ENCODE measurements around the gene SPRYD3.
"Not testable (repeated sequence)": the region's sequence is repeated elsewhere in the genome, so short reads cannot be mapped to it uniquely, and the experiment has no call there.

Gene SPRYD3

DNA sequence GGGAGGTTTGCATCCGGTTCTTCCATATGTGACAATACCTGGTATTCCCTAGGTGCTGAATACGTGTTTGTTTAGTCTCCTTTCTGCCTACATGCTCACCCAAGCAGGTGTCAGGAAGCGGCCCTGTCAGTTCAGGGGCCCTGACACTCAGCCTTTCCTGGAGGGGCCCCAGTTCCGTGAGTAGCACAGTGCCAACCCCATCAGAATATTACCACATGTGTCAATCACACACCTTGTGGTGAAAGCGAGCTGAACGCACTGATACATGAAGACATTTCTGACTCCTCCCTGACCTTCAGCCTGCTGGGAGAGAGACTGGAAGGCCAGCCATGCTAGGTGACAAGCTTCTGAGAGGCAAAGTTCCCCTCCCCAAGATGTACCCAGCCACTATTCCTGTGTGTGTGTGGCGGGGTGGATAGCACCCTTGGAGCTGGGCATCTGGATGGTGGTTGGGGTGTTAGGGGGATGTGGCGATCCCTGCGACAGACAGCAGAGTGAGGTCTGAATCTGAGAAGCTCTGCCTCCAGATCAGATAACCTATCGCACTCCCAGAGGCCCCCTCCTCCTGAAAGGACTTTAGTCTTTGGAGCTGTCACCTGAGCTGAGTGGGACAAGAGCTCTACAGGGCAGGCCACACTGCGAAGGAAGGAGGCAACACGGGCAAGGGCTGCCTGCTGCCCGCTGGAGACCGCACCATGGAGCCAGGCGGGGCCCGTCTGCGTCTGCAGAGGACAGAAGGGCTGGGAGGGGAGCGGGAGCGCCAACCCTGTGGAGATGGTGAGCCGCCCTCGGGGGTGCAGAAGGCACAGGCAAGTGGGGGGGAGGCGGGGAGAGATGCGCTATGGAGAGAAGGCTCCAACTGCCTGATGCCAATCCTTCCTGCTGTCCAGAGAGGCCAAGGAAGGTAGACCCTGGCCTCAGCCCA, 24.0 kb upstream of the SPRYD3 start, which contains the start of gene SOAT2:
Gene SOAT2 (plus strand): TSS at position 604 of the 925 bp plus-strand sequence. CDS start 92 bp downstream, at position 696.
- DNase-seq (ENCODE audit: low read depth in 2 of 2, low spot score in 1 of 2), result peak in 1 of 2 donors; percentile 33

DNA sequence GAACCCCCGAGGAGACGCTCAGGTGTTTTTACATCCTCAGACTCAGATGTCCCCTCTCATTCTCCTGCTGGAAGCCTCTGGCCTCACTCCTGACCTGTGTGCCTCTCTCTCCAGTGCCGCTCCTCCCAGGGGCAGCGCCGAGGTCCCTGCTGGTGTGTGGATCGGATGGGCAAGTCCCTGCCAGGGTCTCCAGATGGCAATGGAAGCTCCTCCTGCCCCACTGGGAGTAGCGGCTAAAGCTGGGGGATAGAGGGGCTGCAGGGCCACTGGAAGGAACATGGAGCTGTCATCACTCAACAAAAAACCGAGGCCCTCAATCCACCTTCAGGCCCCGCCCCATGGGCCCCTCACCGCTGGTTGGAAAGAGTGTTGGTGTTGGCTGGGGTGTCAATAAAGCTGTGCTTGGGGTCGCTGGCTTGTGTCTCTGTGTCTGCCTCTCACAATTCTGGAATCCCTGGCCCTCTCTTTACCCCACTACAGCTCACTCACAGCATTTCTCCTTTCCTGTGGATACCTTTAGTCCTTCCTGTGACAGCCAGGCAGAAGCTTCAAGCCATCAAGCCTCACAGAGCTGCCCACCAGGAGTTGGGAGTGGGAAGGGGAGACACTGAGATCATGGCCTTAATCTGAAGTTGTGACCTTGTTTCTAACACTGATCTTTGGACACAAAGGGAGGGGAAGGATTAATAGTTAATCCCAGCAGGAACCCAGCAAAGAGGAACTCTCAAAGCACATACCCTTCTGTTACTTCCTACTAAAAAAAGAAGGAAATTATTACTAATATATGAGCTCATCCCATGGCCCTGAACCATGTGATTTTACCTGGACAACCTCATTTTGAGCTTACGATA, 23.0 kb upstream of the SPRYD3 start:
- no peak for DNase-seq (ENCODE audit: low read depth in 2 of 2, low spot score in 1 of 2)

DNA sequence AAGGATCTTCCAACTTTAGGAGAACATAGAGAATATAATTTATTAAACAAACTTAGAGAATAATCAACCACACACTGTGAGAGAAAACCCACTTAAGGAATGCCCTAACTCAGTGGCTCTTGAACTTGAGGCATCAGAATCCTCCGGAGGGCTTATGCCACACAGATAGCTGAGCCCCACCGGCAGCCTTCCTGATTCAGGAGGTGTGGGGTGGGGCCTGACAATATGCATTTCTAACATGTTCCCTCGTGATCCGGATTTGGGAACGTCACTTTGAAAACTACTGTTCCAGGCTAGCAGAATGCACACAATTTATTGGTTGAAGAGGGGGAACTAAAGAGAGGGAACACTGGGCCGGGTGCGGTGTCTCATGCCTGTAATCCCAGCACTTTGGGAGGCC, 22.1 kb upstream of the SPRYD3 start:
- no peak for DNase-seq (ENCODE audit: low read depth in 2 of 2, low spot score in 1 of 2)

DNA sequence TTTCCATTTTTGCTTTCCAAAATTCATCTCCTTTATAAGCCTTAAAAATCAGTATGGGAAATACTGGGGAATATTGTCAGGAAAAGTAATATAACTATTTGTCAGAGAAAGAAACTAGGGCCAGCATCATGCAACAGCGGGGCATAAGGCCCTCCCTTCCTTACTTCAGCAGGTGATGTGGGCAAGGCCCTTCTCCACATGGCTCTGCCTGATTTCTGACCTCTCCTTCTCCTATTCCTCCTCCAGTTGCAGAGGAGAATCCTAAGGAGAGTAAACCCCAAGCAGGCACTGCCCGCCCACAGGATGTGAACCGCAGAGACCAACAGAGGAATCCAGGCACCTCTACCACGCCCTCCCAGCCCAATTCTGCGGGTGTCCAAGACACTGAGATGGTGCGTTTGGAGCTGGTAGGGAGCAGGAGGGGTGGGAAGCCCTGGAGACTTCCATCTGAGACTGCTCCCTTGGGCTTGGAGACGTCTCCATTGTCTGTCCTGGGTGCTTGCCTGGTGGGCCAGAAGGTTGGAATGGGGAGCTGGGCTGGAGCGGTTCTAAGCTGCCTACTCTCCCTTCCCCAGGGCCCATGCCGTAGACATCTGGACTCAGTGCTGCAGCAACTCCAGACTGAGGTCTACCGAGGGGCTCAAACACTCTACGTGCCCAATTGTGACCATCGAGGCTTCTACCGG, 21.4 kb upstream of the SPRYD3 start:
- DNase-seq (ENCODE audit: low read depth in 2 of 2, low spot score in 1 of 2), result no peak

DNA sequence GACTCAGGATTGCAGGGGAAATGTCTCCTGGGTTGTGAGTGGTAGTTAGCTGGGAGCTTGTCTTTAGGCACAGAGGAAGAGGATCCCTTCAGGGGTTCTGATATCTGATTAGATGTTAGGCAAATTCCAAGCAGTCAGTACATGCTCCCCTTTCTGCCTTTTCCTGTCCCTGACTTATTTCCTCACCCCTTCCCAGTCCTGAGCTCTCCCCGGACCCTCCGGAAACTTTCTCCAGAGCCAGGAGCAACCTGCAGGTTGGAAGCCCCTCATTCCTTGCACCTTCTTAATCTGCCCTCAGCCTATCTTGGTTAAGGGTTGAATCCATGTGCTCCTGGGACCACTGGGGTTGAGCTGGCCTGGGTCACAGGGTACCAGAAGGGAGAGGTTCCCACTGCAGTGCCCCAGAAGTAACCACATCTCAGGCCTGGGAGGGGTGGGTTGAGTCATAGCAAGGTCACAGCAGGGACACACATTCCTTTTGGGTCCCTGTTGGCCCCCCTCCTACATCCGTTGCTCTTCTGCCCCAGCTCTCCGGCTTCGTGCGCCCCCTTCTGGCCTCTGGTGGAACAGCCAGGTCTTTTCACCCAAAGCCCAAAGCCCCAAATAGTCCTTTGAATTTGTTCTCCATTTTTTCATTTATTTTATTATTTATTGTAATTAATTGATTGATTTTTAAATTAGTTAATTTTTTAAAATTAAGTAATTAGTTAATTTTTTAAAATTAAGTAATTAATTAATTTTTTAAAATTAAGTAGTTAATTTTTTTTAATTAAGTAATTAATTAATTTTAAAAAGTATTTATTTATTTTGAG, 20.1 kb upstream of the SPRYD3 start:
- DNase-seq (ENCODE audit: low read depth in 2 of 2, low spot score in 1 of 2), result peak; percentile 83 to 90

DNA sequence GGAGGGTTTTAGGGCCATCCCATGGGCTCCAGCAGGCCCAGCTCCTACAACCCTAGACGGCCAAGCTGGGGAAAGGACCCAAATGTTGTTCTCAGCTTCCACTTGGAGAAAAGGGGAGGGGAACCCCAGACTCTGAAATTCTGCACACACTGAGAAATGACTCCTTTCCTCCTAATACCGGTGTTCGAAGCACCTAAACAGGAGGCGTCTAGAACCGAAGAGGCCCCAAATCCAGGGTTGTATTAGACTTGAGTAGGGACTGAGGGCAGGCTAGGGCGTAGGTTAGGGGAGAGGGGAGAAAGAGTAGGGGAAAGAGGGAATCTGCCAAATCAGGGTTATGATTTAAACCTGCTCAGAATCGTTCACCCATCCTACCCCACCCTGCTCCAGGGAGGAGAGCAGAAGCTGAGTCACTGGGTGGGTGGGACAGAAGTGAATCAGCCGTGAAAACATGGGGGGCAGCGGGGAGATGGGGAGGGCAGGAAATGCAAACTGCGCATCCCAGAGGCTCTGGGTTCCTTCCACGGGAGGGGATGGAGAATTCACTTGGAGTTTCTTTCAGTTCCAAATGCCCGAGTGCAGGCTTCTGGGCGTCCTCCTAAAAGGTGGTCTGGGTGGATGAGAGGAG, 19.3 kb upstream of the SPRYD3 start:
- DNase-seq (ENCODE audit: low read depth in 2 of 2, low spot score in 1 of 2), result no peak

DNA sequence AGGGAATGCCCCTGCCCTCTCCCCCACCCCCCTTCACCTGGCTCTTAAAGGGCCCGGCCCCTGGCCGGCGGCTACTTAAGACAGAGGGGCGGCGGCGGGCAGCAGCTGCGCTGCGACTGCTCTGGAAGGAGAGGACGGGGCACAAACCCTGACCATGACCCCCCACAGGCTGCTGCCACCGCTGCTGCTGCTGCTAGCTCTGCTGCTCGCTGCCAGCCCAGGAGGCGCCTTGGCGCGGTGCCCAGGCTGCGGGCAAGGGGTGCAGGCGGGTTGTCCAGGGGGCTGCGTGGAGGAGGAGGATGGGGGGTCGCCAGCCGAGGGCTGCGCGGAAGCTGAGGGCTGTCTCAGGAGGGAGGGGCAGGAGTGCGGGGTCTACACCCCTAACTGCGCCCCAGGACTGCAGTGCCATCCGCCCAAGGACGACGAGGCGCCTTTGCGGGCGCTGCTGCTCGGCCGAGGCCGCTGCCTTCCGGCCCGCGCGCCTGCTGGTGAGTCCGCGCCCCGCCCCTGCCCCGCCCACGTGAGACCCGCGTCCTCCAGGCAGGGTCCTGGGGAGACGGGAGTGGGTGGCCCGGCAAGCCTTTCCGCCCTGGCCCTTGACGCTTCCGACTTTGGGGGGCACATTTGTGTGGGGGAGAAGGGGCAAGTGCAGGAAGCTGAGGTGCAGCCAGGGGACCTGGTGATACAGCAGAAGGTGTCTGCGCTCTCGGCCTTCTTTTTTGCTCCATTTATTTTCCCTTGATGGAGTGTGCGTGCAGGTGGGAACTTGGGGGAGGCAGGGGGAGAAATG, 18.6 kb upstream of the SPRYD3 start, which contains the start of gene IGFBP6:
Gene IGFBP6 (plus strand): TSS at position 104 of the 790 bp plus-strand sequence. CDS start 51 bp downstream, at position 155.
- DNase-seq (ENCODE audit: low read depth in 2 of 2, low spot score in 1 of 2), result peak in 1 of 2 donors; percentile 25

DNA sequence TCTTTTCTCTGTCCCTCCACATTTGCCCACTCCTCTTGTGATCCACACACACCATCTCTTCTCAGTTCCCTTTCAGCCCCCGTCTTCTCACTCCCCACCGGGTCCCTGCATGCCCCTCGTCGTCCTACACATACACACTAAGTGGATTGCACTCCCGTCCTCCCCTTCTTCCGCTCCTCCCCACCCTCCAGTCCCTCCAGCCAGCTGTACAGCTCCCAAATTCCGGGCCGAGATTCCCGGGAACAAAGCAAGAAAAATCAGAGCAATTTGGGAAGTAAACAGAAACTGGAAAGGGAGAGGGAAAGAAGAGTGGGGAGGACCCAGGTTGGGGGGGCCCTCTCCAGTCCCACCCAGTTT, 18.0 kb upstream of the SPRYD3 start:
- DNase-seq (ENCODE audit: low read depth in 2 of 2, low spot score in 1 of 2), result no peak

DNA sequence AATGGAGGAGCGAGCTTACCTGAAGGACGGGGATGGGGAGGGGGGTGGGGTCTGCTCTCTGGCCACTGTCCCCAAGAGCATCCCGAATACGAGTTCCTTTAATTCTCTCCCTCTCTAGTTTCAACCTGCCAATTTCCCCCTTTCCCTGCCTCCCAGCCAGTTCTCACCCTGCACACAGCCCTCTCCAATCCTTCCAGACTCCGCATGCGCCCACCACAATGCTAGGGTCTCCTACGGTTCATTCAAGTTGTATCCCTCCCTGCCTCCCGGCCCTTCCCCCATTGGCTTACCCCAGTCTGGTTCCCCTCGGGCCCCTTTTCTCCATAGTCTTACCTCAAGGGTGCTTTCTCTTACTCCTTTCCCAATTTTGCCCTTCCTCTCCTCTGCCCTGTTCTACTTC, 17.6 kb upstream of the SPRYD3 start:
- DNase-seq (ENCODE audit: low read depth in 2 of 2, low spot score in 1 of 2), result no peak

DNA sequence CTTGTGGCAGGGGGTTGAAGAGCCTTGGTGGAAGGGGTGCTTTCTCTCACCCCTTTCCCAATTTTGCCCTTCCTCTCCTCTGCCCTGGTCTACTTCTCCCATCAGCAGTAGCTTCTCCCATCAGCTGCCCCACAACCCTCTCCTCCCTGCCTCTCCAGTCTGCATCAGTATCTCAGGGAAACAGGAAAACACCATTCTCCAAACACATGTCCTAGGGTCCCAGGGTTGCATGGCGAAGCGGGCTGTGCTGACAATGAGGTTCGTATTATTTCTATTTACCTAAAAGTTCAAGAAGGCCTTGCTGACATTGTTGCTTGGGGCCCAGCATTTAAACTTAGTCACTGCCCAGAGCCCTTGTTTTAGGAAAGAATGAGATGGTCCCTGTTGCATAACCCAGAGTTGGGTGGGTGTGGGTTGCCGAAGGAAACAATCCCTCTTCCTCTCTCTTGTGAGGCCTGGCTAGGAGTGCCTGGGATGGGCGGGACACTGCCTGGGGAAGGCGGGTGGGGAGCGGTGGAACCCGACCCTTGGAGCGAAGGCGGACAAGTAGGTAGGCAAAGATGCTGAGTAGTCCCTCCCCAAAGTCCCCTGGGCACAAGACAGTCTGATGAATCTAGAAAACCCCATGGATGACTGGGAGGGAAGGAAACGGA, 17.0 kb upstream of the SPRYD3 start:
- DNase-seq (ENCODE audit: low read depth in 2 of 2, low spot score in 1 of 2), result no peak

DNA sequence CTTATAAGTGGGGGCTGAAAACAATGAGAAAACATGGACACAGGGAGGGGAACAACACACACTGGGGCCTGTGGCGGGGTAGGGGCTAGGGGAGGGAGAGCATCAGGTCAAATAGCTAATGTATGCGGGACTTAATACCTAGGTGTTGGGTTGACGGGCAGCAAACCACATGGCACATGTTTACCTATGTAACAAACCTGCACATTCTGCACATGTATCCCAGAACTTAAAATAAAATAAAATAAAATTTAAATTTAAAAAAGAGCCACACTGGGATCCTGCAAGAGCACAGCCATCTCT, 16.4 kb upstream of the SPRYD3 start:
- DNase-seq (ENCODE audit: low read depth in 2 of 2, low spot score in 1 of 2), result not testable (repeated sequence)

DNA sequence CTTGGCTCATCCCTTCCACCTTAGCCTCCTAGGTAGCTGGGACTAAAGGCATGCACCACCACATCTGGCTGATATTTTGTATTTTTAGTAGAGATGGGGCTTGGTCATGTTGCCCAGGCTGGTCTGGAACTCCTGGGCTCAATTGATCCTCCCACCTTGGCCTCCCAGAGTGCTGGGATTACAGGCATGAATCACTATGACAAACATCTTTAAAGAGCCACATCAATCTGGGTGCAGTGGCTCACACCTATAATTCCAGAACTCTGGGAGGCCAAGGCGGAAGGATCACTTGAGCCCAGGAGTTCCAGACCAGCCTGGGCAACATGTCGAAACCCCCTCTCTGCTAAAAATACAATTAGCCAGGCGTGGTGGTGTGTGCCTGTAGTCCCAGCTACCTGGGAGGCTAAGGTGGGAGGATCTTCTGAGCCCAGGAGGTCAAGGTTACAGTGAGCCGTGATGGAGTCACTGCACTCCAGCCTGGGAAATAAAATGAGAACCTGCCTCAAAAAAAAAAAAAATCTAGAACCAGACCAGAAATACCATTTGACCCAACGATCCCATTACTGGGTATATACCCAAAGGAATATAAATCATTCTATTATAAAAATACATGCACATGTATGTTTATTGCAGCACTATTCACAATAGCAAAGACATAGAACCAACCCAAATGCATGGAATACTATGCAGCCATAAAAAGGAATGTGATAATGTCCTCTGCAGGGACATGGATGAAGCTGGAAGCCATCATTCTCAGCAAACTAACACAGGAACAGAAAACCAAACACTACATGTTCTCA, 15.8 kb upstream of the SPRYD3 start:
- DNase-seq (ENCODE audit: low read depth in 2 of 2, low spot score in 1 of 2), result not testable (repeated sequence)

DNA sequence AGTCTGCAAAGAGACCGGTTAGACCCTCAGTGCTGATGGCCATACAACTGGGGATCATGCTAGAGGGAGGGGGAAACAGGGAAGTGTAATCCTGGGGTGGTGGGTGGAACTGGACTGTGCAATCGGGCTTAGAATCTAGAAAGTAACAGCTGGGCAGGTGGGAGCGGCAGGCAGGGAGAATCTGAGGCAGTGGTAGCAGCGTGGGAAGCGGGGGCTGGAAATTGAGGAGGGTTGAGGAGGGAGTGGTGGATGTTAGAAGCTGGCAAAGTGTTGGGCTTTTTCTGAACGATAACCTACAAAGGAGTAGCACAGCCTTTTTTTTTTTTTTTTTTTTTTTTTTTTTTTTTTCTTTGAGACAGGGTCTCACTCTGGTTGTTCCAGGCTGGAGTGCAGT, 15.2 kb upstream of the SPRYD3 start:
- DNase-seq (ENCODE audit: low read depth in 2 of 2, low spot score in 1 of 2), result no peak

DNA sequence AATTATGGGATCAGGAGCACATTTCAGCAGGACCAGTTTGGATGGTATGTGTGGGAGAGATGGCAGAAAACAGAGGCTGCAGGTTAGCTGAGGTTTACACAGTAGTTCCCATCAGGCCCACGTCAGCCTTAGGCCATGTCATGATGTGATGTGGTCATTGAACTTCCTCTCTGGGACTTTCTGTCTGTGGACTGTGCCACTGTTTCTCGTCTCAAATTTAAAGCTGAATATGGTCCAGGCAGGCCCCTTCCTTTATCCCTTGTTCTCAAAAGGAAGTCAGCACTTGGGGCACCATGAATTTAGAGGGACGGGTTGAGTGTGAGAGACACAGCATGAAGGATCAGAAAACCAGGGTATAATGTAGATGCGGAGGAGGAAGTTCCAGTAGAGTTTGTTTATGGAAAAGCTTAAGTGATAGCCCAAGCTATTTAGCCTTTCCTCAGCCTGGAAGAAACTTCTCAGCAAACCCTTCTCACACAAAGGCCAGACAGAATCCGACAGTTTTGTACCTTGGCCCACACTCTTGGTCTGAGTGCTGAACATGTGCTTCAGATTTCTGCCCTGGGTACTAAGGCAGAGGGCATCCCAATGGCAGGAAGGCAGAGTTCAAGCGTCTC, 14.7 kb upstream of the SPRYD3 start:
- no peak for DNase-seq (ENCODE audit: low read depth in 2 of 2, low spot score in 1 of 2)

DNA sequence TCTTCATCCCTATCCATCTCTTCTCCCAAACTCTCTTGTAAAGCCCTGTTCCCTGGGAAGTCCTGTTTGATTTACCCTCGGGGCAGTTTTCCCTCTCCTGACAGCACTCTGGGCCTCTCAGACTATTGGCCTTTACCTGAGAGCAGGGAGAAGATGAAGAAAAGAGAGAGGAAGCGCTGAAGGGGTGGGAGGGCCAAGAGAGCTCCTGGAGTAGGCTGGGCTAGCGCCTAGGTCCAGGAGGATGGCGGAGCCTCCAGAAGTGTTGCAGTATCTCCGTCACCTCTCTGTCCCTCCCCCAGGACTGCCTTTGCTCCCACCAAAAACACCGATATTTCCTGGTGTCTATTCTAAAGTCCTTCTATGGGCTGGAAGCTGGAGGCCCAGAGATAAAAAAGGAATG, 12.6 kb upstream of the SPRYD3 start:
- DNase-seq (ENCODE audit: low read depth in 2 of 2, low spot score in 1 of 2), result no peak

DNA sequence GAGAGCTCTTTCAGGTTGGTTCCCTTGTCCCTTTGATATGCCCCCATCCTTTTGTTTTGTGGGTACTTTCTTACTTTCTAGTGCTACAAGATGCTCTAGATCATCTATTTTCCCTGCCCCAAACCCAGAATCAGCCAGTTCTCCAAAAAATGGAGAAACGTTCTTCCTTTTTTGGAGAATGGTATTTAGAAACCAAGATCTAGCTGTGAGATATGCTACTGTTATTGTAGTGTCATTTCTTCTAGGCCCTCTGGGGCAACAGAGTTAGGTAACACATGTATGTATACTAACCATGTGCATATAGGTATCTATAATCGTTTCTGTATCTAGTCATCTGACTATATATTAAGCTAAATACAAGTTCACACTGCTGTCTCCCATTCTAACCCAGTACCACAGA, 11.4 kb upstream of the SPRYD3 start:
- DNase-seq (ENCODE audit: low read depth in 2 of 2, low spot score in 1 of 2), result no peak

DNA sequence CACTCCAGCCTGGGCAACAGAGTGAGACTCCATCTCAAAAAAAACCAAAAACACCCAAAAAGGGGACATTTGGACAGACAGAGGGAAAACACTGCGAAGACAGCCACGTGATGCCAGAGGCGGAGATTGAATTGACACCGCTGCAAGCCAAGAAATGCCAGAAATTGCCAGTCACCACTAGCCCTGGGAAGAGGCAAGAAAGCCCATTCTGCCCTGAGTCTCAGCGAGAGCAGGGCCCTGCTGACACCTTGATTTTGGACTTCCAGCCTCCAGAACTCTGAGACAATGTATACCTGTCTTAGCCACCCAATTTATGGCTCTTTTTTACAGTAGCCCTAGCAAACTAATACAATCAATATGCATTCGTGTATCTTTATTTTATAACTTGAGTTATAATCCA, 10.9 kb upstream of the SPRYD3 start:
- DNase-seq (ENCODE audit: low read depth in 2 of 2, low spot score in 1 of 2), result no peak

DNA sequence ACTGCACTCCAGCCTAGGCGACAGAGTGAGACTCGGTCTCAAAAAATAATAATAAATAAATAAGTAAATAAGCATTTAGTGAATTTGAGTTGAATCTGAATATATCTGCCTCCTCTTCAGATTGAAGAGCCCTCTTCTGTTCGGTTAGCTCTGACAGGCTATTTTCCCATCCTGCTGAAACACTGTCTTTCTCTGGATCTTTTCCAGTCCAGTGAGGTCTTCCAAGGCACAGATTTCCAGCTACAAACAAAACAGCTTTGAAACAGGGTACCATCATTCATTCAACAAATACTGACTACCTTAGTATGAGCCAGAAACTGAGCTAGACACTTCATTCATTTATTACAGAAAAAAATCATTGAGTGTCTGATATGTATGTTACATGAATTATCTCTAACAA, 7.2 kb upstream of the SPRYD3 start:
- no peak for DNase-seq (ENCODE audit: low read depth in 2 of 2, low spot score in 1 of 2)

All from stimulated activated CD8-positive, alpha-beta memory T cell treated with anti-CD3 and anti-CD28 coated beads, Interleukin-4, amount 100 ng/mL, for 1 hour (primary cell).